HUES64 (cell line): ENCODE data around the gene RPS6KA5.
"Not testable (repeated sequence)": the region's sequence is repeated elsewhere in the genome, so short reads cannot be mapped to it uniquely, and the experiment has no call there.

ENCODE experiments used
- H3K27ac ChIP-seq: 2 replicates; pipeline ENCODE4 v1.7.0; 2013; ENCODE audit warnings: low read depth, low read length, inconsistent platforms
- H3K27me3 ChIP-seq: 2 replicates; pipeline ENCODE4 v1.6.1; 2013; ENCODE audit warnings: mild to moderate bottlenecking, low read length; ENCODE audit not compliant: insufficient read depth
- H3K36me3 ChIP-seq: 2 replicates; pipeline ENCODE4 v1.6.1; 2013; ENCODE audit warnings: mild to moderate bottlenecking, low read length; ENCODE audit not compliant: insufficient read depth
- H3K4me1 ChIP-seq: 2 replicates; pipeline ENCODE4 v1.6.1; 2013; ENCODE audit warnings: mild to moderate bottlenecking, low read length, moderate library complexity; ENCODE audit not compliant: insufficient read depth
- H3K4me3 ChIP-seq: 2 replicates; pipeline ENCODE4 v1.5.1; 2013; ENCODE audit warnings: mild to moderate bottlenecking, low read length, moderate library complexity
- H3K9ac ChIP-seq: 2 replicates; pipeline ENCODE4 v1.6.1; 2013; ENCODE audit warnings: mild to moderate bottlenecking, low read depth, low read length
- H3K9me3 ChIP-seq: 2 replicates; pipeline ENCODE4 v1.6.1; 2013; ENCODE audit warnings: low read depth, low read length; ENCODE audit not compliant: insufficient read depth
- WGBS: fragments of 150-250, 120-280 bp; methylation state at CpG from one replicate; pipeline ENCODE4 v1.1.7; 2013; ENCODE audit warnings: missing lambda C conversion rate; 5-methylcytosine and 5-hydroxymethylcytosine counted together

The RPS6KA5 gene

GRCh38 chr14:90828642-90829487, 231.6 kb downstream of the RPS6KA5 start:
- Histone ChIP-seq H3K4me1 (no peaks in the 10 kb centered on the region), H3K27ac (no peak overlapping the region), H3K9ac (no peak overlapping the region), H3K9me3 (peaks cover 5% of the 10 kb centered on the region; the same call in 1 of the 2 replicates), H3K4me3 (no peak overlapping the region), H3K27me3 (peaks cover 37% of the 10 kb centered on the region), H3K36me3 (no peaks in the 10 kb centered on the region)
- 88% methylated on average over 17 of the region's 17 CpGs for WGBS

- H3K9me3 ChIP-seq, result peaks cover 5% of the 10 kb centered on the region; the same call in 1 of the 2 replicates
- no peak overlapping the region for H3K27ac ChIP-seq
- 6% methylated on average over 42 of the region's 42 CpGs for WGBS
- peak overlapping the region; percentile 42 for H3K4me3 ChIP-seq
- H3K9ac ChIP-seq, result no peak overlapping the region
- no peaks in the 10 kb centered on the region for H3K36me3 ChIP-seq
- H3K27me3 ChIP-seq, result peaks cover 37% of the 10 kb centered on the region
- no peaks in the 10 kb centered on the region for H3K4me1 ChIP-seq
Observed at GRCh38 chr14:90827919-90828610, 232.4 kb downstream of the RPS6KA5 start.

- not testable (repeated sequence) for H3K27ac ChIP-seq, H3K36me3 ChIP-seq, H3K9ac ChIP-seq, H3K4me1 ChIP-seq, H3K4me3 ChIP-seq
- Histone ChIP-seq H3K9me3 (peaks cover 11% of the 10 kb centered on the region; the same call in 1 of the 2 replicates), H3K27me3 (peaks cover 22% of the 10 kb centered on the region)
- WGBS, result 86% methylated on average over 3 of the region's 4 CpGs
Observed at GRCh38 chr14:90823542-90823941, 236.9 kb downstream of the RPS6KA5 start.

DNA sequence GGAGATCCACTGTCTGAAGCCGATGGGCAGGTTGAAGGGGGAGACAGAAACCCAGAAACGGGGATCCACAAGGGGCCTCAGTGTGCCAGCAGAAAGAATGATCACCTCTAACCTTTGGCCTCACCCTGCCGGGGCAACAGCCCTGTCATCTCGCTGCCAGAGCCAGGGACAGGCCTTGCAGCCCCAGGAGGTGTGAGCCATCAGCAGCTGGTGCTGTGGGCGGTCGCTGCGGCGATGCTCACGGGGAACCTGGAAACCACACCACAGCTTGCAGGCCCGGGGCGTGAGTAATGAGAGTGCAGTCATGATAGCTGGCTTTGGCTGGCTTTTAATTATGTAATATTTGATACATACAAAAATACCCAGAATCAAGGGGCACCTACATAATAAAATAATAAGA, 239.5 kb downstream of the RPS6KA5 start:
- no peak overlapping the region for H3K9ac ChIP-seq
- no peaks in the 10 kb centered on the region for H3K36me3 ChIP-seq
- no peak overlapping the region for H3K4me3 ChIP-seq
- H3K27me3 ChIP-seq, result peaks cover 5% of the 10 kb centered on the region; the same call in 1 of the 2 replicates
- no peak overlapping the region for H3K27ac ChIP-seq
- WGBS, result 78% methylated on average over 9 of the region's 11 CpGs
- H3K4me1 ChIP-seq, result no peaks in the 10 kb centered on the region
- H3K9me3 ChIP-seq, result peaks cover 11% of the 10 kb centered on the region; the same call in 1 of the 2 replicates

GRCh38 chr14:90819734-90820393, 240.6 kb downstream of the RPS6KA5 start:
- H3K4me1 ChIP-seq, result no peaks in the 10 kb centered on the region
- H3K36me3 ChIP-seq, result no peaks in the 10 kb centered on the region
- no peak overlapping the region for H3K9ac ChIP-seq
- H3K27ac ChIP-seq, result no peak overlapping the region
- H3K27me3 ChIP-seq, result peaks cover 15% of the 10 kb centered on the region
- H3K4me3 ChIP-seq, result no peak overlapping the region
- peaks cover 11% of the 10 kb centered on the region; the same call in 1 of the 2 replicates for H3K9me3 ChIP-seq
- WGBS, result 90% methylated on average over 5 of the region's 5 CpGs

DNA sequence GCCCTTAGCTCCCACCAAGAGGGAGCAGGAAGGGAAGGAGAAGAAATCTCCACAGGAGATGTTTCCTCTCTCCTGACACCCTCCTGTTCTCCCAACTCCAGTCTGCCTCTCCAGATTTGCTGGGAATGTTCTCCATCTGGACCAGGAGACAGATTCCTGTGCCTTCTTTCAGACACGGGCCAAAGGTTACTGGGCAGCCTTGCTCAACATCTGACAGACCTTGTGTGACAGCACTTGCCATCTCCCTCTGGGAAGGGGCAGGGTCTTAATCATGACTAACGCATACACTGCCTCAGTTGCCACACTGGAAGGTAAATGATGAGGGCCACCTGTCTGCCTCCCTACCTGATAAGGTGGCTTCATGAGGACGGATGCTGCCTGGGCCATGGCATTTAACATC, 241.7 kb downstream of the RPS6KA5 start:
- 92% methylated on average over 3 of the region's 3 CpGs for WGBS
- peaks cover 6% of the 10 kb centered on the region; the same call in 1 of the 2 replicates for H3K9me3 ChIP-seq
- H3K4me3 ChIP-seq, result no peak overlapping the region
- peaks cover 16% of the 10 kb centered on the region for H3K27me3 ChIP-seq
- H3K36me3 ChIP-seq, result no peaks in the 10 kb centered on the region
- H3K9ac ChIP-seq, result no peak overlapping the region
- no peak overlapping the region for H3K27ac ChIP-seq
- H3K4me1 ChIP-seq, result no peaks in the 10 kb centered on the region

DNA sequence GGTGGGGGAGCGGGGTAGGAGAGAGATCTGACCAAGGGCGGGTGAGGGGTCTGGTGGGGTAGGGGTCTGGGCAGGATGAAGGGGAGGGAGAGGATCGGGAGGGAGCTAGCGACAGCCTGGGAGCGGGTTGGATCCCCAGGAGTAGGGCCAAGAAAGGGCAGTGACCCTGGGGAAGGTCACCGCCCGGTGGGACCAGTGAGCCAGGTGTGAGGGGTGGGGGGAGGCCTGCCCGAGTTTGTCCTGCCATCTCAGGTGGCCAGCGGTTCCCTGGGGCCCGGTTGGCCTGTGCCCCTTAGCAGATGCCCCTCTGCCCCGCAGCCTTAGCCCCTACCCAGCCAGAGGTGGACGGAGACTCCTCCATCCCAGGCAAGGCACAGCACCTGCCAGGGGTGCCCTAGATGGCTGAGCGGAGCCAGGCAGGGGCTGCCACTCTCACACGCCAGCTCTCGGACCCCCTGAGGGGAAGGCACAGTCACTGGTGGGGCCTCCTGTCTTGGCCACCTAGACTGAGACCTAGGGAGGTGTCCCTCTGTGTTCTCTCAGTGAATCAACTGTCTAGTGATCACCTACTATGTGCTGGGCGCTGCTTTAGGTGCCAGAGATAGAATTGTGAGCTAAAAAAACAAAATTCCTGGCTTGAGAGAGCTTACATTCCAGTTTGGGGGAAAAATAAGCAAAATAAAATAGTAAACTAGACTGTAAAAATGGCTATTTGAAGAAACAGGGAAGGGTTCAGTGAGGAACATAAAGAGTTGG, 243.6 kb downstream of the RPS6KA5 start:
- Histone ChIP-seq H3K4me3 (peak overlapping the region; percentile 48), H3K27me3 (peaks cover 16% of the 10 kb centered on the region), H3K4me1 (no peaks in the 10 kb centered on the region), H3K36me3 (no peaks in the 10 kb centered on the region), H3K9ac (no peak overlapping the region), H3K27ac (no peak overlapping the region), H3K9me3 (no peaks in the 10 kb centered on the region)
- 41% methylated on average over 16 of the region's 16 CpGs for WGBS

DNA sequence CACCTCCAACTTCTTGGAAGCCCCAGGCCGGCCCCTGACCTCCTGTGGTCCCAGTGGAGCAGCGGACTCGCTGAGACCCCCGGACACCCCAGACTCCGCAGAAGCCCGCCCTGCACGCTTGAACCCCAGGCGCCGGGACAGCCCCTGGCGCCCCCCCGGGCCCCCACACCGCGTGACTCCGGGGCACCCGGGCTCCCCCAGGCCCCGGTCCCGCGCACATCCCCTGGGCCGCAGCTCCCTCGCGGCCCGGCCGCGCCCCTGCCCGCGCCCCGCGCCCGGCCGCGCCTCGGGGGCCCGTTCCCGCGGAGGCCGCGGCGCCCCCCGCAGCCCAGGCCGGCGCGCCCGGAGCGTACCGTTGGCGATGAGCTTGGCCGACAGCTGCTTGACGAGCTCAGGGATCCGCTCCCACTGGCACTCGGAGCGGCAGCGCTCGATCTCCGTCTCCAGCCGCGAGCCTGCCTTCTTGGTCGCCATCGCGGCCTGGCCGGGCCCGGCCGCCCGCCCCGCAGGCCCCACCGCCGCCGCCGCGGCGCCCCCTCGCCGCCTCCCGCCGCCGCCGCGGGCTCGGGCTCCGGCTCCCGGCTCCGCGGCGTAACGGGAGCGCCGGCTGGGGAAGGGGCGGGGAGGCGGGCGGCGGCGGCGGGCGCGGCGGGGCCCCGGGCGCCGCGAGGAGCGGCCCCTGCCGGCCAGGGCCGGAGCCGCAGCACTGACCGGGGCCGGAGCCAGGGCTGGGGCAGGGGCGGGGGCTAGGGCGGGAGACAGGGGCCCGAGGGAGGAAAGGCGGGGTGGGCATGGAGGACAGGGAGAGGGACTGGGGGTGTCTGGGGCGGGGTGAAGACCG, 244.4 kb downstream of the RPS6KA5 start, which contains the start of gene TTC7B:
TTC7B (minus strand) TSS at position 609 of the 841 bp plus-strand sequence; CDS start at position 474, 135 bp downstream.
- H3K27ac ChIP-seq, result no peak within 1 kb of the TSS
- no peaks in the 10 kb centered on the region for H3K4me1 ChIP-seq
- no peaks in the 10 kb centered on the region for H3K36me3 ChIP-seq
- under 1% methylated on average over 111 of the region's 111 CpGs for WGBS
- H3K9me3 ChIP-seq, result no peaks in the 10 kb centered on the region
- H3K27me3 ChIP-seq, result peaks cover 16% of the 10 kb centered on the region
- peak within 1 kb of the TSS; percentile 51 for H3K4me3 ChIP-seq
- H3K9ac ChIP-seq, result no peak within 1 kb of the TSS

DNA sequence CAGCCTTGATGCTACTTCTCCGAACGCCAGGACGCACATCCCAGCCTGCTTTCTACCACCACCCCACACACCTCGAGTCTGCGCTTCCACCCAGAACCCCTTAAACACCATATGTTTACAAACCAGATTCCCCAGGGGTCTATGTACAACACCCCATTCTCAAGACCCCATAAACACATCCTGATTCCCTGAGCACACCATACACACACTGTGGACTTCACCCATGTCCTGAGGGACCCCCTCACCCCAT, 244.9 kb downstream of the RPS6KA5 start:
- no peaks in the 10 kb centered on the region for H3K36me3 ChIP-seq
- H3K9ac ChIP-seq, result no peak overlapping the region
- 57% methylated on average over 5 of the region's 5 CpGs for WGBS
- H3K4me1 ChIP-seq, result no peaks in the 10 kb centered on the region
- H3K27me3 ChIP-seq, result peaks cover 16% of the 10 kb centered on the region
- no peaks in the 10 kb centered on the region for H3K9me3 ChIP-seq
- H3K27ac ChIP-seq, result no peak overlapping the region
- H3K4me3 ChIP-seq, result peak overlapping the region; percentile 51
